Medulla oblongata (tissue), 1 donor: ENCODE measurements around the gene NPY4R2.
"Not testable (repeated sequence)": the region's sequence is repeated elsewhere in the genome, so short reads cannot be mapped to it uniquely, and the experiment has no call there.

Experiments
- DNase-seq: peaks from one replicate; pipeline ENCODE4 v3.0.0-alpha.2; 2015; ENCODE audit errors: extremely low spot score

The NPY4R2 gene, protein sequence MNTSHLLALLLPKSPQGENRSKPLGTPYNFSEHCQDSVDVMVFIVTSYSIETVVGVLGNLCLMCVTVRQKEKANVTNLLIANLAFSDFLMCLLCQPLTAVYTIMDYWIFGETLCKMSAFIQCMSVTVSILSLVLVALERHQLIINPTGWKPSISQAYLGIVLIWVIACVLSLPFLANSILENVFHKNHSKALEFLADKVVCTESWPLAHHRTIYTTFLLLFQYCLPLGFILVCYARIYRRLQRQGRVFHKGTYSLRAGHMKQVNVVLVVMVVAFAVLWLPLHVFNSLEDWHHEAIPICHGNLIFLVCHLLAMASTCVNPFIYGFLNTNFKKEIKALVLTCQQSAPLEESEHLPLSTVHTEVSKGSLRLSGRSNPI

DNA sequence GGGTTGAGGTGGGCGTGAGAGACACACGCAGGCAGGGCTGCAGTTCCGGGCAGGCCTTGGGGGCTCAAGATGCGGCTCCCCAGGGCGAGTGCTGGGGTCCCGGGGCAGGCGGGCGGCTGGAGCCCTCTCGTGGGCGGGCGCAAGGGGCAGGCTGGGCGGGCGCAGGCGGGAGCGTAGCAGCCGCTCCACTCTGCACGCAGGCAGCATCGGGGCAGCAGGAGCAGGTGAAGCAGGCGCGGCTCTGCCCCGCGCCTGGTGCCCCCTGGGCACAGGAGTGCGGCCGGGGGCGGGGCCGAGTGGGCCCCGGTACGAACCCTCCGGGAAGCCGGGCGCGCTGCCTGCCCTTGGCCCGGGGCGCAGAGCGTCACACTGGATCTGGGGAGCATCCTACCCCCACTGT is at the start of gene NPY4R2:
TSS of gene NPY4R2 (plus strand) at position 188 of the 400 bp plus-strand sequence. CDS start 3,326 bp downstream, outside the sequence.
- not testable (repeated sequence) for DNase-seq

DNA sequence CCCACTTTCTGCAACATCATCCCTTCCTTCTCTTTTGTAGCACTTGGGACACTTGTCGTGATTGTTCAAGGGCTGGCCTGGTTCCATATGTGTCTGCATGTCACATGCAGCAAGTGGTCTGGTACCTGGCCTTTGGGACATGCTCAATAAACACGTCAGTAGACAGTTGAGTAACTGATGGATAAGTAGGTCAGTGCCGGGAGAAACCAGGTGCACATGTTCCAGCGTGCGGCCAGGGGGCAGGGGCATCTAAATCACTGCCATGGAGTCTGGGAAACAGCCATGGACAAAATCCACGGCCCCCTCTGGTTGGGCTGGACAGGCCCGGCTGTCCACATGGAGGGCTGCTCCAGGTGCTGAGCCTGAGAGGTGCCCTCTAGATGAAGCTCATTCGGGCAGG is 47.6 kb upstream of the NPY4R2 start:
- not testable (repeated sequence) for DNase-seq

DNA sequence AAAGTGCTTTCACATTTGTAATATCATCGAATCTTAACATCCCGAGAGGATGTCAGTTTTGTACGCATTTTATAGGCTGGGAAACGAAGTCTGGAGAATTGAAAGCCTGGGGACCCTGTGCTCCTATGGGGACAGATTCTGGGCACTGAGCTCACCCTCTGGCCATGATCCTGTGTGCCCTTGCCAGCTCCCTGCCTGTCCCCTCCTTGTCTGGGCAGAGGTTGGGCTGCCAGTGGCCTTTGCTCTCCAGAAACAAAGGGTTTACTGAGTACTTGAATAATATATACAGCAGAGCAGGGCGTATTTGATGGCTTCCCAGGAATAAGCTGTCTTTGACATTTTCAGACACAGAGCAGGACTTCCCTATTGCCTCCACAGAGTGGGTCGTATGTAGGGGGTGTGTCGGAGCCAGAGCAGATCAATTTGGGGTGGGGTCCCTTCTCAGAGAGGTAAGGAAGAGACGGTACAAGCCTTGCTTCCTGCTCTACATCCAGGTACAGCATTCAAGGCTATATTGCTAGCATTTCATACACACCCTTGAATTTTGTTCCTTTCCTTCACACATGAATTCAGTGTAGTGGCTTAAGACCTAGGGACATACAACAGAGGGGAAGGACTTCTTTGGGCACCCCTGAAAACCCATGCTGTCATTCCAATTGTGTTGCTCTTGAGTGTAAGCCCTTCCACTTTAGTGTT is 46.8 kb upstream of the NPY4R2 start:
- not testable (repeated sequence) for DNase-seq

DNA sequence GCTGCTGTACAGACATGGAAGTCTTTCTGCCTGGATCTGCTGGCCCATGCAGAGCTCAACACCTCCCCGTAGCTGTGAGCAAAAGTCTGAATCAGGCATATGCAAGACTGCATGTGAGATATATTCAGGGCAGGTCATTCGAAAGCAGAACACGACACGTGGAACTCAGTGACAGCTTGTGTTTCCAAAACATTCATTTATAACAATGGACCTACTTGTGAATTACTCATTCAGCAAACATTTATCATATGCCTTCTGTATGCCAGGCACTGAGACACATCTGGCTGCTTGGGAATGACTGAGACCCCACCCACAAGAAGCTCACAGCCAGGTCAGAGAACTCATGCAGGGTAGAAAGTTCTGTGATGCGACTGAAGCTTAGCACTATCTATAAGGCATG is 46.2 kb upstream of the NPY4R2 start:
- DNase-seq: not testable (repeated sequence)

GRCh38 chr10:47884239-47884638 is 34.2 kb upstream of the NPY4R2 start:
- DNase-seq: not testable (repeated sequence)

DNA sequence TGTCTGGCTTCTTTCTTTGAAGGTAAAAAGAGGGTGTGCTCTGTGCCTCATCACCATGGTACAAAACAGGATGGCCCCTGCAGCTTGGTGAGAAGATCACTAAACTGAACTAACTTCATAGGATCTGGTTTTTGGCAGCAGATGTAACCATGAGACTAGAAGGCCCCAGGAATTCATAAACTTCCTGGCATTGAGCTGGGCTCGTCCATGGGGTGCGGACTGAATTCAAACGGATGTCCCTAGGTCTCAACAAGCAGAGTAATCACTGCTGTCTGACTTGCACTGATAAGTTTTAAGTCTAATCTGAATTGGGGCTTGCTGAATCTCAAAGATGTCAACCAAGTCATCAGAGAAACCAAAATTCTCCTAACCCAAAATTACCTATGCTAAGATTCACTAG is 33.5 kb upstream of the NPY4R2 start:
- DNase-seq: not testable (repeated sequence)

GRCh38 chr10:47886356-47886755 is 32.1 kb upstream of the NPY4R2 start:
- not testable (repeated sequence) for DNase-seq

DNA sequence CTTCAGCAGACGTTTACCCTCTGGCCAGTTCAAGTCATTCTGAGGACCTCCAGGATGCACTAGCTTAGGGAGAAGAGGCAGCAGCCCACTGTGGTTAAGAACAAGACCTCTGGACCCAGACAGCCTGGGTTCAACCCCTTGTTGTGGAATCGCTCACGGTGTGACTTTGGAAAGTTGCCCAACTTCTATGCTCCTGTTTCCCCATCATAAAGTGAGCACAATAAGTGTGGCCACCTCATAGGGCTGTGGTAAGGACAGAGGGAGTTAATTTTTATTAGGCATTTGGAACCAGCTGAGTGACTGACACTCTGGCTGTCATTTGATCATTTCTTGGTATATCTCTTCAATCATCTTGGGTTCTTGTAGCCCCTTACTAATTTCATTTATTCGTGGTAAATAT is 31.6 kb upstream of the NPY4R2 start:
- DNase-seq: not testable (repeated sequence)

GRCh38 chr10:47890737-47891136 is 27.7 kb upstream of the NPY4R2 start:
- not testable (repeated sequence) for DNase-seq

GRCh38 chr10:47892494-47893261 is 25.8 kb upstream of the NPY4R2 start:
- DNase-seq: not testable (repeated sequence)

- not testable (repeated sequence) for DNase-seq
Observed at GRCh38 chr10:47894571-47894970, 23.9 kb upstream of the NPY4R2 start.

- not testable (repeated sequence) for DNase-seq
Observed at GRCh38 chr10:47897813-47898212, 20.6 kb upstream of the NPY4R2 start.

DNA sequence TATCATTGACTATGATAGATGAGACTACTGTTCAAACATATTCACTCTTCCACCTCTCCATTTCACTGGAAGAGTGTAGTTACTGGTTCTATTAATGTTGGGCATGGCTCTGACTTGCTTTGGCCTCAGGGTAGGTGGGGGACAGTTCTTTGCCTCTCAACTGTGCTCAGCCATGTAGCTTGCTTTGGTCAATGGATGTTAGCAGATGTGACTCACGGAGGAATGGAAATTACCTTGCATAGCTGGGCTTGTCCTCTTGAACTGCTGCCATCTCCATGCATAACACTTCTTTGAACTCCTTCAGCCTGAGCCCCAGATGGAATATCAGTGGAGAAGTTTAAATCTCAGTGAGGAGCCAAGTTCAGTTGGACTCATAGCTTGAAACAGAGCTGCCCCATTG is 9.1 kb upstream of the NPY4R2 start:
- DNase-seq: not testable (repeated sequence)

DNA sequence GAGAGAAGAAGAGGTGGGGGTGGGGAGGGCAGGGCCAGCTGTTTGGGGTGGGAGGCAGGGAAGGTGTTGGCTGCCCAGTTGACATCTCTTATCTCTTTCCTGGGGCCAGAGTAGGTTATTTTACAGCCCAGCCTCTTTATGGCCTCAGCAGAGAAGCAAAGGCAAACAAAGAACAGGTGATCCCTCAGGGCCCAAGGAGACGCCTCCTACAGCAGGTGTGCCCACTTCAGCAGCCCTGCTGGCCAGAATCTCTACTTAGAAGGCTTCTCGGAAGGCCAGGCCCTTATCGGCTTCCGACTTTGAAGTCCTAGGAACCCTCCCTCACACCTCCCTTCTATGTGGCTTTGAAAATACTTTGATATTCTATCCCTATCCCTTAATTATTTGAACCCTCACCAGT is 8.0 kb upstream of the NPY4R2 start:
- not testable (repeated sequence) for DNase-seq

DNA sequence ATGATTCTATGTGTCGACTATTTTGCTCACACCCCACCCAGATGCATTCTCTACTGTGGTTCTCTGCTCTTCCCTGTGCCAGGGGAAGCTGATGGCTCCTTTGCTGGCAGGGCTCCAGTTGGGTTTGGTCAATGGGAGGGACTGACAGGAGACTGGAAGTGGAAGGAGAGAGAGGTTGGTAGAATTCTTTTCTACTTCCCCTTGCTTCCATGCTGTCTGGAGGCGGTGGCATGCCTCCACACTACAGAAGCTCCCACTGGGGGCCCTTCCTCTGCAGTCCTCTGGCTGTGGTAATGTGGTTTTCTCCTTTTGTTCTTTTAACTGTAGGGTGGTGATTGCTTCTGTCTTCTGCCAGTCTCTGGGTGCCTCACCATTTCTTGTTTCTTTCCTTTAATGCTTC is 4.4 kb upstream of the NPY4R2 start:
- not testable (repeated sequence) for DNase-seq

DNA sequence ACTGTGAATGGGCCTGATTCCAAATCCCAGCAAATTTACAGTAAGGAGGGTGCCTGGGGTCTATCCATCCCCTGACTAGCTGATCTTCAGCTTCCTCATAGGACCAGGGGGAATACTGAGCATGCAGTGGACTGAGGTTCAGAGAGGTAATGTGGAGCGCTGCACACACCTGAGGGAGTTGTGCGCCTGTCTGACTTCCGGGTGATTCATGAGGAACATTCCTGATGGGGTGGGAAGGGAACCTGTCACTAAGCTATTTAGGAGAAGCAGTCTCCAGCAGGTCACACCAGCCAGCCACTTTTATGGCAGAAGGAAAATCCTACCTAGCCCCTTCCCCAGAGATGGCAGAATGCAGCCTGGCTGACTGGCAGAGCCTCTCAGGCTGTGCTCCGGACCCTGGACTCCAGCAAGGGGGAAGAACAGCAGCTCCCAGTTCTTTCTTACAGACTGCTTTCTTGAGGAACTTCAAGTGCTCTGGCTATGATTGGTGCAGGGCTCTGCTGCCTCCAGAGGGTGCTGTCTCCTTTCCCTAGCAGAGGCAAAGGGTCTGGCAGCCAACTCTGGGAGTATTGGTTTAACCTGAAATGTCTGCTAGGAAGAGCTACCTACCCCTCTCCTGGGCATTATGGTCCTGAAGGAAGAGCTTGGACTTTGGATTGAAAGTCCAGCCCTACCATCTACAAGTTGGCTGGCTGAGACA is 2.5 kb upstream of the NPY4R2 start:
- not testable (repeated sequence) for DNase-seq

GRCh38 chr10:47920610-47921009 is 2.1 kb downstream of the NPY4R2 start:
- DNase-seq: not testable (repeated sequence)

DNA sequence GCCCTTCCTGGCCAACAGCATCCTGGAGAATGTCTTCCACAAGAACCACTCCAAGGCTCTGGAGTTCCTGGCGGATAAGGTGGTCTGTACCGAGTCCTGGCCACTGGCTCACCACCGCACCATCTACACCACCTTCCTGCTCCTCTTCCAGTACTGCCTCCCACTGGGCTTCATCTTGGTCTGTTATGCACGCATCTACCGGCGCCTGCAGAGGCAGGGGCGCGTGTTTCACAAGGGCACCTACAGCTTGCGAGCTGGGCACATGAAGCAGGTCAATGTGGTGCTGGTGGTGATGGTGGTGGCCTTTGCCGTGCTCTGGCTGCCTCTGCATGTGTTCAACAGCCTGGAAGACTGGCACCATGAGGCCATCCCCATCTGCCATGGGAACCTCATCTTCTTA is 4.0 kb downstream of the NPY4R2 start:
- DNase-seq: not testable (repeated sequence)

DNA sequence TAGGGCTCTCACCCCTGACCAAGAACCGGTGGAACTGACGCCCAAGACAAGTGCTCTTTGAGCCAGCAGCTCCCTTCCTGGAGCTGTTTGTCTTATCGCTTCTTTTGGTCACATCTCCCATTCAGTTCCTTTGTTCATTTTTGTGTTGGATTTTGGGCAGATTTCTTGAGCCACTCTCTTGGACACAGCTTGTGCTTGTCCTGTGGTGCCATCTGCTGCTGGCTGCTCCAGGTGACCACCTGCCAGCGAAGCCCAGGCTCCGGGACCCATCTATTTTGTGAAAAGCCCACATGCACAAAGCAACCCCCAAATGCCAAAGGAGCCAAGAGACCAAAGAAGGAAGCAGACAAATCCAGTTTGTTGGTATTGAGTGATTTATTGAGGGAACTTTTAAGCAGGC is 6.2 kb downstream of the NPY4R2 start:
- not testable (repeated sequence) for DNase-seq

GRCh38 chr10:47927147-47927916 is 8.9 kb downstream of the NPY4R2 start:
- DNase-seq: not testable (repeated sequence)

DNA sequence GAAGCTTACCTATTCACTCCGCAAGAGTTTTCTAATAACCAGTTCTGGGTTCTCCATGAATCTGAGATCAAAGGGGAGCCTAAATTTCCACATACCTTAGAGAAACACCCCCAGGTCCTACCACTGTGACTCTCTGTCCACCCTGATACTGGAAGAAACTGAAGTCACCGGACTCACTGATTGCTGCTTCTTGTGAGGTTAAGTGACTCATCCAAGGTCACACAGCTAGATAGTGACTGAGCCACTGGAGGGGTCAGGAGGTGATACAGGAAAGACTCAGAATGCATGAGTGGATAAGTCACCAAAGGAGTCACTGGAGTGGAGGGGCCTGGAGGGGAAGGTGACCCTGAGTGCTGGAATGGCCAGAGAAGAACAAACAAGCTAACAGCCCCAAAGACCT is 9.8 kb downstream of the NPY4R2 start:
- not testable (repeated sequence) for DNase-seq
